GM12878 (cell line): Measurements from ENCODE around the gene SLC38A4. TPM values are rescaled to one million over a fixed set of nuclear protein-coding genes. Genes with fewer than 3 reads are reported as not detected.

Experiments
- NKRF ChIP-seq: fragments of 450-650 bp; conservative IDR thresholded peaks from 2 replicates; pipeline ENCODE4 v1.6.1; 2017; ENCODE audit warnings: mild to moderate bottlenecking, moderate library complexity
- RBBP5 ChIP-seq: fragments of 200-600 bp; sonication (generic); conservative IDR thresholded peaks from 2 replicates; pipeline ENCODE4 v1.6.1; 2016
- SUPT20H ChIP-seq: IDR thresholded peaks from 2 replicates; pipeline ENCODE4 v1.6.1; 2011; ENCODE audit warnings: low read depth, mild to moderate bottlenecking, low read length, moderate library complexity, borderline replicate concordance; ENCODE audit not compliant: control insufficient read depth
- ZNF207 ChIP-seq: fragments of 450-650 bp; IDR thresholded peaks from 2 replicates; pipeline ENCODE4 v1.6.1; 2014; ENCODE audit warnings: antibody characterized with exemption, mild to moderate bottlenecking, borderline replicate concordance
- polyA plus RNA-seq, 11 experiments: library from polyadenylated mRNA; depleted of rRNA in 4 of 11; unstranded in 6 of 11; stranded (reverse) in 5 of 11; fragments of >200 nt; fragmentation: Nextera tagmentation in 4 of 11; fragmentation: Illumina TruSeq in 1 of 11; extraction: Ambion mirVana in 4 of 11; extraction: Trizol in 1 of 11; gene quantifications; 1 replicate in 1 of 11; 2 replicates in 10 of 11; pipeline versions ENCODE4 v1.2.1 to v1.2.3, GENCODE V29; 2011 to 2016; ENCODE audit warnings: inconsistent platforms in 2 of 11, missing spikeins in 2 of 11, low read depth in 1 of 11
- total RNA-seq, 4 experiments: library from RNA; depleted of rRNA in 3 of 4; stranded (reverse); fragments of >200 nt in 3 of 4; fragmentation: Illumina TruSeq in 1 of 4; extraction: Trizol in 1 of 4; gene quantifications; 2 replicates each; pipeline versions ENCODE4 v1.2.1 to v1.2.3, GENCODE V29; 2013 to 2021
- TF ChIP-seq, protein P1 (sequence below): fragments of 450-650 bp; formaldehyde crosslinking; IDR thresholded peaks from 2 replicates; pipeline ENCODE4 v1.4.0; 2022; ENCODE audit warnings: mild to moderate bottlenecking, moderate library complexity
- TF ChIP-seq, protein P2 (sequence below): fragments of 450-650 bp; IDR thresholded peaks from 2 replicates; pipeline ENCODE4 v1.6.1; 2017; ENCODE audit warnings: low read depth, mild to moderate bottlenecking, moderate library complexity

The SLC38A4 gene
- total and polyA plus RNA-seq, 10 of the 15 experiments (the other 5 are each of a cell fraction or from before 2014, with no cell fraction given) = 0.04 to 0.52 (median 0.13) TPM; not detected in 2

- TF ChIP-seq, protein P1, sequence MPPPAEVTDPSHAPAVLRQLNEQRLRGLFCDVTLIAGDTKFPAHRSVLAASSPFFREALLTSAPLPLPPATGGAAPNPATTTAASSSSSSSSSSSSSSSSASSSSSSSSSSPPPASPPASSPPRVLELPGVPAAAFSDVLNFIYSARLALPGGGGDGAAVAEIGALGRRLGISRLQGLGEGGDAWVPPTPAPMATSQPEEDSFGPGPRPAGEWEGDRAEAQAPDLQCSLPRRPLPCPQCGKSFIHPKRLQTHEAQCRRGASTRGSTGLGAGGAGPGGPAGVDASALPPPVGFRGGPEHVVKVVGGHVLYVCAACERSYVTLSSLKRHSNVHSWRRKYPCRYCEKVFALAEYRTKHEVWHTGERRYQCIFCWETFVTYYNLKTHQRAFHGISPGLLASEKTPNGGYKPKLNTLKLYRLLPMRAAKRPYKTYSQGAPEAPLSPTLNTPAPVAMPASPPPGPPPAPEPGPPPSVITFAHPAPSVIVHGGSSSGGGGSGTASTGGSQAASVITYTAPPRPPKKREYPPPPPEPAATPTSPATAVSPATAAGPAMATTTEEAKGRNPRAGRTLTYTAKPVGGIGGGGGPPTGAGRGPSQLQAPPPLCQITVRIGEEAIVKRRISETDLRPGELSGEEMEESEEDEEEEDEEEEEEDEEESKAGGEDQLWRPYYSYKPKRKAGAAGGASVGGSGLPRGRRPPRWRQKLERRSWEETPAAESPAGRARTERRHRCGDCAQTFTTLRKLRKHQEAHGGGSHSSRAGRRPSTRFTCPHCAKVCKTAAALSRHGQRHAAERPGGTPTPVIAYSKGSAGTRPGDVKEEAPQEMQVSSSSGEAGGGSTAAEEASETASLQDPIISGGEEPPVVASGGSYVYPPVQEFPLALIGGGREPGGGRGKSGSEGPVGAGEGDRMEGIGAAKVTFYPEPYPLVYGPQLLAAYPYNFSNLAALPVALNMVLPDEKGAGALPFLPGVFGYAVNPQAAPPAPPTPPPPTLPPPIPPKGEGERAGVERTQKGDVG (CRISPR knock-in tag) = no peak
- TF ChIP-seq ZNF207 (no peak), SUPT20H (no peak), RBBP5 (no peak), NKRF (no peak)
- TF ChIP-seq, protein P2, sequence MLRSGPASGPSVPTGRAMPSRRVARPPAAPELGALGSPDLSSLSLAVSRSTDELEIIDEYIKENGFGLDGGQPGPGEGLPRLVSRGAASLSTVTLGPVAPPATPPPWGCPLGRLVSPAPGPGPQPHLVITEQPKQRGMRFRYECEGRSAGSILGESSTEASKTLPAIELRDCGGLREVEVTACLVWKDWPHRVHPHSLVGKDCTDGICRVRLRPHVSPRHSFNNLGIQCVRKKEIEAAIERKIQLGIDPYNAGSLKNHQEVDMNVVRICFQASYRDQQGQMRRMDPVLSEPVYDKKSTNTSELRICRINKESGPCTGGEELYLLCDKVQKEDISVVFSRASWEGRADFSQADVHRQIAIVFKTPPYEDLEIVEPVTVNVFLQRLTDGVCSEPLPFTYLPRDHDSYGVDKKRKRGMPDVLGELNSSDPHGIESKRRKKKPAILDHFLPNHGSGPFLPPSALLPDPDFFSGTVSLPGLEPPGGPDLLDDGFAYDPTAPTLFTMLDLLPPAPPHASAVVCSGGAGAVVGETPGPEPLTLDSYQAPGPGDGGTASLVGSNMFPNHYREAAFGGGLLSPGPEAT = no peak
Measured at GRCh38 chr12:46787496-46788055, 38.2 kb downstream of the SLC38A4 start (continued).
